Endothelial cell of umbilical vein (primary cell): ENCODE results near the gene KCNG2. TPM values are rescaled to one million over a fixed set of nuclear protein-coding genes. Genes with fewer than 3 reads are reported as not detected.

Source experiments
- BruUV-seq: library from RNA; stranded (reverse); fragments of 400-500 nt; replicated peaks from 2 replicates; lab custom pipeline; 2021; lab: Mats Ljungman, UMichigan
- CTCF ChIA-PET: fragments of 300-600, 350-600 bp; sonication (Branson Sonifier 250); formaldehyde crosslinking; loops from one replicate; lab custom pipeline; 2021; ENCODE audit warnings: antibody characterized with exemption, inconsistent platforms; lab: Charles Lee
- POLR2A ChIA-PET: fragments of 300-600, 350-600 bp; sonication (Branson Sonifier 250); formaldehyde crosslinking; loops from one replicate; lab custom pipeline; 2021; ENCODE audit warnings: antibody characterized with exemption, inconsistent platforms; lab: Charles Lee
- DNase-seq: peaks from one replicate; pipeline ENCODE4 v3.0.0-alpha.2; 2011; ENCODE audit warnings: low read depth, low spot score
- FAIRE-seq: peaks from 2 replicates; lab custom pipeline; 2011; peaks lifted over from hg19 to GRCh38; lab: Jason Lieb, UNC
- H2AFZ ChIP-seq: 2 replicates; pipeline ENCODE4 v1.6.0; 2012; ENCODE audit warnings: low read depth, low read length, control low read depth, inconsistent platforms
- H3K27ac ChIP-seq: 2 replicates; pipeline ENCODE4 v1.5.1; 2011; ENCODE audit warnings: low read depth, mild to moderate bottlenecking, control low read depth, low read length, moderate library complexity; ENCODE audit not compliant: insufficient read depth
- H3K27me3 ChIP-seq, 2 experiments: 2 replicates each; pipeline versions ENCODE4 v1.6.0 to v1.6.1; 2011; ENCODE audit warnings: low read length in 2 of 2, mixed read lengths in 1 of 2; ENCODE audit not compliant: control insufficient read depth in 2 of 2, insufficient read depth in 2 of 2
- H3K36me3 ChIP-seq, 2 experiments: 2 replicates in 1 of 2; 3 replicates in 1 of 2; pipeline ENCODE4 v1.5.1; 2011; ENCODE audit warnings: low read length in 2 of 2, mild to moderate bottlenecking in 1 of 2, moderate library complexity in 1 of 2; ENCODE audit not compliant: control insufficient read depth in 2 of 2, insufficient read depth in 2 of 2; ENCODE audit errors: extremely low read depth in 1 of 2
- H3K4me1 ChIP-seq: 3 replicates; pipeline ENCODE4 v1.5.1; 2011; ENCODE audit warnings: mild to moderate bottlenecking, low read length; ENCODE audit not compliant: control insufficient read depth, insufficient read depth; ENCODE audit errors: extremely low read depth
- H3K4me2 ChIP-seq: 2 replicates; pipeline ENCODE4 v1.6.1; 2011; ENCODE audit warnings: low read length, control low read depth, mixed read lengths; ENCODE audit not compliant: insufficient read depth
- H3K4me3 ChIP-seq, 3 experiments: fragments of 200-600 bp in 1 of 3; sonication (generic), shearing (Covaris generic) in 1 of 3; replicated peaks in 1 of 3; 2 replicates each; pipeline ENCODE4 v1.5.1; 2011 to 2016; ENCODE audit warnings: control low read depth in 3 of 3, low read length in 3 of 3, mild to moderate bottlenecking in 2 of 3, inconsistent platforms in 1 of 3, low read depth in 1 of 3, moderate library complexity in 1 of 3; ENCODE audit not compliant: insufficient read depth in 1 of 3
- H3K79me2 ChIP-seq: 2 replicates; pipeline ENCODE4 v1.6.0; 2012; ENCODE audit warnings: low read length, inconsistent platforms; ENCODE audit not compliant: control insufficient read depth, insufficient read depth
- H3K9ac ChIP-seq: replicated peaks from 2 replicates; pipeline ENCODE3; 2011; ENCODE audit warnings: low read length, control low read depth; ENCODE audit not compliant: insufficient read depth; ENCODE audit errors: extremely low read depth
- H3K9me1 ChIP-seq: replicated peaks from 3 replicates; pipeline ENCODE4 v1.6.0; 2011; ENCODE audit warnings: mild to moderate bottlenecking, low read length; ENCODE audit not compliant: control insufficient read depth, insufficient read depth; ENCODE audit errors: extremely low read depth
- H3K9me3 ChIP-seq: replicated peaks from 2 replicates; pipeline ENCODE4 v1.5.1; 2012; ENCODE audit warnings: low read length, inconsistent platforms; ENCODE audit not compliant: control insufficient read depth, insufficient read depth
- H4K20me1 ChIP-seq: replicated peaks from 2 replicates; pipeline ENCODE3; 2011; ENCODE audit warnings: mild to moderate bottlenecking, low read length; ENCODE audit not compliant: control insufficient read depth, insufficient read depth; ENCODE audit errors: extremely low read depth
- CTCF ChIP-seq, 2 donors: IDR thresholded peaks; 1 replicate in 1 of 2; 2 replicates in 1 of 2; pipeline ENCODE4 v1.5.1; 2011; ENCODE audit warnings: low read length in 2 of 2, mild to moderate bottlenecking in 2 of 2, moderate library complexity in 2 of 2, control low read depth in 1 of 2, inconsistent platforms in 1 of 2, low read depth in 1 of 2; ENCODE audit not compliant: insufficient read depth in 1 of 2; ENCODE audit errors: extremely low read depth in 1 of 2
- EZH2 ChIP-seq: IDR thresholded peaks from 2 replicates; pipeline ENCODE4 v1.6.1; 2012; ENCODE audit warnings: borderline replicate concordance, low read depth, mild to moderate bottlenecking, moderate library complexity, low read length, inconsistent platforms; ENCODE audit not compliant: severe bottlenecking
- MAX ChIP-seq: IDR thresholded peaks from 2 replicates; pipeline ENCODE4 v1.6.1; 2011; ENCODE audit not compliant: insufficient read depth, insufficient read length
- dilution Hi-C: fragments of 300-500 bp; cut with MboI; formaldehyde crosslinking; loops from one replicate; pipeline ENCODE4 v1.15.0; 2019; ENCODE audit warnings: low sequenced_read_pairs; ENCODE audit not compliant: extremely low pct_ligation_motif_present
- intact Hi-C: fragments of 100-400 bp; cut with micrococcal nuclease; formaldehyde crosslinking; loops from one replicate; pipeline ENCODE4 v1.10.0; 2022
- polyA plus RNA-seq, 4 experiments: library from polyadenylated mRNA; depleted of rRNA in 3 of 4; stranded (reverse) in 3 of 4; unstranded in 1 of 4; fragments of >200 nt; gene quantifications; 2 replicates each; pipeline versions ENCODE4 v1.2.1 to v1.2.3, GENCODE V29; 2011 to 2012; ENCODE audit warnings: missing spikeins in 1 of 4
- total RNA-seq: library from RNA; stranded (reverse); gene quantifications from 2 replicates; pipeline ENCODE4 v1.2.3, GENCODE V29; 2021

Gene KCNG2
- total and polyA plus RNA-seq, 2 donors (not counting 3 experiments of a cell fraction or from before 2014, with no cell fraction given) = not detected

GRCh38 chr18:79798346-79798998, 734 bp downstream of the KCNG2 start:
- POLR2A ChIA-PET = interaction anchor here (0.6 kb wide), 1 partner anchor 153 kb away, joined by 4 read pairs; no protein-coding TSS in a partner anchor
- Histone ChIP-seq H2AFZ (no peak overlapping the region), H3K4me3 (no peak overlapping the region), H3K9me3 (no peaks in the 10 kb centered on the region), H3K27me3 (peaks cover 23 to 29% of the 10 kb centered on the region in 2 experiments), H3K79me2 (no peaks in the 10 kb centered on the region), H3K9ac (no peak overlapping the region), H3K9me1 (no peaks in the 10 kb centered on the region), H3K4me1 (peaks cover 2% of the 10 kb centered on the region), H3K4me2 (no peak overlapping the region), H3K36me3 (no peaks in the 10 kb centered on the region), H3K27ac (no peak overlapping the region), H4K20me1 (no peaks in the 10 kb centered on the region)
- FAIRE-seq (no peak), DNase-seq (no peak)
- TF ChIP-seq CTCF (IDR thresholded peaks at IDR 0.05; ENCODE audit: extremely low read depth in 1 of 2, insufficient read depth in 1 of 2, low read depth in 1 of 2, low read length in 2 of 2) = no peak
- TF ChIP-seq EZH2 = peak; percentile 92
- dilution Hi-C loops (no loop called here), intact Hi-C loops (loop anchor here (10.0 kb wide), 1 partner anchor 156 kb away; the partner anchor contains the start of gene SLC66A2)
- CTCF ChIA-PET = interaction anchor here (0.8 kb wide), 1 partner anchor 20 kb away, joined by 3 read pairs; no protein-coding TSS in a partner anchor
- no TSS peak for BruUV-seq

- no peaks in the 10 kb centered on the region for H3K9me3 ChIP-seq
- H4K20me1 ChIP-seq = no peaks in the 10 kb centered on the region
- H3K27me3 ChIP-seq = peaks cover 23 to 29% of the 10 kb centered on the region in 2 experiments
- BruUV-seq = no TSS peak
- no peak overlapping the region for H3K9ac ChIP-seq
- H3K4me2 ChIP-seq = no peak overlapping the region
- no peak for DNase-seq
- no peak overlapping the region for H3K4me3 ChIP-seq
- no peaks in the 10 kb centered on the region for H3K9me1 ChIP-seq
- dilution Hi-C loops (no loop called here), intact Hi-C loops (loop anchor here (10.0 kb wide), 1 partner anchor 156 kb away; the partner anchor contains the start of gene SLC66A2)
- no peaks in the 10 kb centered on the region for H3K36me3 ChIP-seq
- FAIRE-seq = no peak
- TF ChIP-seq EZH2 = peak; percentile 55
- no peak for TF ChIP-seq MAX
- ChIA-PET POLR2A (no interaction called here), CTCF (no interaction called here)
- no peak overlapping the region for H2AFZ ChIP-seq
- no peaks in the 10 kb centered on the region for H3K79me2 ChIP-seq
- H3K4me1 ChIP-seq = peaks cover 2% of the 10 kb centered on the region
- H3K27ac ChIP-seq = no peak overlapping the region
These were observed 1.2 kb downstream of the KCNG2 start for GRCh38 chr18:79798999-79799370.
